WI38 (cell line): Measurements from ENCODE around the gene NEMP2.

Experiments
- H3K4me3 ChIP-seq: 2 replicates; pipeline ENCODE4 v1.5.1; 2011; ENCODE audit warnings: low read depth, mild to moderate bottlenecking, control low read depth, low read length
- TF ChIP-seq, protein P1 (sequence below): IDR thresholded peaks from 2 replicates; pipeline ENCODE4 v1.5.1; 2012; ENCODE audit warnings: low read depth, mild to moderate bottlenecking, control low read depth, low read length

NEMP2 gene

DNA sequence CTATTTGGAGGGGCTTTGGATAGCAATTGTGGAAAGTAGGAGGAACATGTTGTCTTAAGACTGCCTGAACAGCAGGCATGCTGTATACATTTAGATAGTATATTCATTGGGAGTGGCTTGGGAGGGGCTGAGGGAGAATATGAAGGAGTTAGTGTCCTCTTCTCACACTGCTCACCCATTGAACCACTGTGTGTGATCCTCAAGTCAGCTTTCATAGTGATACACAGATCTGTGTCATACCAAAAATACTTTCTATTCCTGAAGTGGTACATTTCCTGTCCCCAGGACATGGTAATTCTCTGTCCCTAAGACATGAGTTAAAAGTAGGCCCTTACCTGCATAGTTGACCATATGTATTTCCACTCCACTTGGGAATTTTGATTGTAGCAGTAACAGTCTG lies 9.6 kb downstream of the NEMP2 start:
- TF ChIP-seq, protein P1, sequence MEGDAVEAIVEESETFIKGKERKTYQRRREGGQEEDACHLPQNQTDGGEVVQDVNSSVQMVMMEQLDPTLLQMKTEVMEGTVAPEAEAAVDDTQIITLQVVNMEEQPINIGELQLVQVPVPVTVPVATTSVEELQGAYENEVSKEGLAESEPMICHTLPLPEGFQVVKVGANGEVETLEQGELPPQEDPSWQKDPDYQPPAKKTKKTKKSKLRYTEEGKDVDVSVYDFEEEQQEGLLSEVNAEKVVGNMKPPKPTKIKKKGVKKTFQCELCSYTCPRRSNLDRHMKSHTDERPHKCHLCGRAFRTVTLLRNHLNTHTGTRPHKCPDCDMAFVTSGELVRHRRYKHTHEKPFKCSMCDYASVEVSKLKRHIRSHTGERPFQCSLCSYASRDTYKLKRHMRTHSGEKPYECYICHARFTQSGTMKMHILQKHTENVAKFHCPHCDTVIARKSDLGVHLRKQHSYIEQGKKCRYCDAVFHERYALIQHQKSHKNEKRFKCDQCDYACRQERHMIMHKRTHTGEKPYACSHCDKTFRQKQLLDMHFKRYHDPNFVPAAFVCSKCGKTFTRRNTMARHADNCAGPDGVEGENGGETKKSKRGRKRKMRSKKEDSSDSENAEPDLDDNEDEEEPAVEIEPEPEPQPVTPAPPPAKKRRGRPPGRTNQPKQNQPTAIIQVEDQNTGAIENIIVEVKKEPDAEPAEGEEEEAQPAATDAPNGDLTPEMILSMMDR: no peak
- no peak overlapping the region for H3K4me3 ChIP-seq

DNA sequence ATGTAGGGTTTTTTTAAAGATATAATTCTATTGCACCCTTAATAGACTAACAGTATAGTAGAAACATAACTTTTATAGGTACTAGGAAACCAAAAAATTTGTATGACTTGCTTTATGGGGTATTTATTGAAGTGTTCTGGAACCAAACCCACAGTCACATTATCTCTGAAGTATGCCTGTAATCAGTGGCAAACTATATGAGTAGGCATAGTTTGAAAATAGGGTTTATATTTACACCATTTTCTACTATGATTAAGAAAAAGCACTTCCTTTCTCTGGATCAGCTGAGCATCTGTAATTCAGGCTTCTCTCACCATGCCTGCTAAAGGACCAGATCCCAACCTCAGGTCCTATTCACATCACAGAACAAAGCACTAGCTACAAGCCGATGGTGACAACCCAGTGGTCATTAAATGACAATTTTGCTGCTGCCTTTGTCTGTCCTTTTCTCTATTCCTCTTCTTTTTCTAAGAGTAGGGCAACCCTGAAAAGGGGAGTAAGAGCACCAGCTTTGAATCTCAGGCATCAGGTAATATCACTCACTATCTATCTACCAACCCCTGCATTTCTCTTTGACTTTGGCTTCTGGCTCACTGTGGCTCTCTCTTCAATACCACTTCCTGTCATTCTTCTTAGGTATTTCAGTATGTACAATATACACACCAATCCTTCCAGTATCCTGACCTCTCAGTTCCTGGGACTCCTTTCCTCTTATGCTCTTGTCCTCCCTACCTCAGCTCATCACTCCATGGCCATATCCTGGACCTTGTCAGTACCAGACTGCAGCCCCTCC lies 14.4 kb downstream of the NEMP2 start:
- TF ChIP-seq, protein P1: no peak
- H3K4me3 ChIP-seq: no peak overlapping the region

DNA sequence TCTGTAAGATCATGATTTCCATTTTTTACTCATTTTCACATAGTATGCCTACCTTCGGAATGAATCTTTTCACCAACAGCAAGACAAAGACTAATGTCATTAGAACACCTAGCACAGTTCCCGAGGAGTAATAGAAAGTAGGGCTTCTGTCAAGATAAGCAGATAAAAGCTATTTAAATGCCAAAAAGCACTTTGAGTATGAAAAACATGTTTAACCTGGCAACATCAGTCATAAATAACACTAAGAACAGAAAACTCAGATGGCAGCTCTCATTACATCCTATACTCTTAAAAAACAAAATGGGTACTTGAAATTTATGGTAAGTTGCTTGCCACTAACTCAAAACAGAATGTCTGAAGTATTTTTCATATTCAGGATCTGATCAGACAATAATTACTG lies 17.1 kb downstream of the NEMP2 start:
- H3K4me3 ChIP-seq: no peak overlapping the region
- TF ChIP-seq, protein P1: no peak

DNA sequence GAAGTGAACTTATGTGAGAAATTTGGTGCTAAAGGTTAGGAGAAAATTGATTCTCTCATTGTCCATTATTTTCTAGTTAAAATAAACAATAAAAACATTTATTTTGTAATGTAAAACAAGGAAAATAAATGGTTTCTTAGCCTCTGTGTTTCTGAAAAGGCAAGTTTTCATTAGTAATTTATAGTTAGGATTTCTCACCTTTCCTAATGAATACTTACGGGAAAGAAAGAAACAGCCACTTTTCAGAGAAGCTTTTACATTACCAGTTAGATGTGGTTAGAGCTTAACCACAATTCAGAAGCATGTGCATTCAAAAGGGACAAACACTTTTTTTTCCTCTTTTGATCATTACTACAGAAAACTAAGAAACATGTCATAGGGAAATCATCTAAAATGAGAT lies 18.8 kb downstream of the NEMP2 start:
- TF ChIP-seq, protein P1: no peak
- H3K4me3 ChIP-seq: no peak overlapping the region

DNA sequence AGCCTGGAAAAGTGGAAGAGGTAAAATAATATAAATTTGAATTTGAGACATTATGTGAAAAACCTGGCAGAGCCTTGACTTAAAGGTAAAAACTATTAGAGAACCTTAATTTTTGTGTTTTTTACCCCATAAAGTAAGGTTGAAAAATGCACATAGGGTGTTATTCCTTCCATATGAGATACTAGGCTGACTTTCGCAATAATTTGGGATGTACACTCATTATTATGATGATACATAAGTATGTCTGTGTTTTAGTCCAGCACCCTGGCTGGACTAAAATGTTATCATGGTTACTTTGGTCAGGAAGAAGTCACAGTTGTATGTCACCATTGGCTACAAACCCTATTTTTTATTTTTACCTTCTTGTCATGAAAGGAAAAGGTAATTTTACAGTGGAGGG lies 19.8 kb downstream of the NEMP2 start:
- H3K4me3 ChIP-seq: no peak overlapping the region
- TF ChIP-seq, protein P1: no peak

DNA sequence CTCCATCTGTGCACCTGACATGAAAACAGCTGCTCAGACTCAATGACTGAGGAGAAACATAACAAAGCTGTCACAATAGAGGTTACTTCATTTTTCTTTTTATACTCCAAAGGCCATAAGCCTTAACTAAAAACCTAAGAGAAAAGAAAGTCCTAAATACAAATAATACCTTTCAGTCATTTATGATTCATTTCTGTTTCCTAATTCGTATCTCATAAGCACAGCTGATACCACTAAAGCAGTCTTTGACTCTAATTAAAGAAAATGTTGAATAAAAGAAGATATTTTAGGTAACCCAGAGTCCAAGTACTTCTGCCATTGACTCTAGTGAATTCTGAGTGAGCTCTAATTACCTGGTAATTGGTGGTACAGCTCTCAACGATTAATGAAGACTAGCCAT lies 20.6 kb downstream of the NEMP2 start:
- H3K4me3 ChIP-seq: no peak overlapping the region
- TF ChIP-seq, protein P1: no peak

- no peak overlapping the region for H3K4me3 ChIP-seq
- TF ChIP-seq, protein P1: no peak
These were observed 21.9 kb downstream of the NEMP2 start for GRCh38 chr2:190512539-190513095.
